IPS-18c (cell line): ENCODE data around the gene AMHR2.

Source experiments
- H3K4me3 ChIP-seq: 2 replicates; pipeline ENCODE4 v1.7.0; 2013; ENCODE audit warnings: low read depth, mild to moderate bottlenecking, low read length, moderate library complexity; ENCODE audit not compliant: insufficient read depth
- H3K9me3 ChIP-seq: one replicate; pipeline ENCODE4 v1.6.1; 2013; ENCODE audit warnings: mild to moderate bottlenecking, low read length, moderate library complexity; ENCODE audit not compliant: control insufficient read depth, insufficient read depth

Gene AMHR2

GRCh38 chr12:53464685-53465418 is 41.2 kb downstream of the AMHR2 start:
- H3K4me3 ChIP-seq = no peak overlapping the region
- H3K9me3 ChIP-seq = no peaks in the 10 kb centered on the region

- Histone ChIP-seq H3K4me3 (no peak overlapping the region), H3K9me3 (no peaks in the 10 kb centered on the region)
Measured at GRCh38 chr12:53465679-53466078, 42.0 kb downstream of the AMHR2 start.

GRCh38 chr12:53466640-53467039 is 43.0 kb downstream of the AMHR2 start:
- H3K9me3 ChIP-seq = no peaks in the 10 kb centered on the region

GRCh38 chr12:53467082-53467481 is 43.4 kb downstream of the AMHR2 start:
- Histone ChIP-seq H3K4me3 (no peak overlapping the region), H3K9me3 (no peaks in the 10 kb centered on the region)

More at GRCh38 chr12:53466640-53467039, 43.0 kb downstream of the AMHR2 start:
- no peak overlapping the region for H3K4me3 ChIP-seq

- no peak overlapping the region for H3K4me3 ChIP-seq
Measured at GRCh38 chr12:53467880-53468279, 44.2 kb downstream of the AMHR2 start.

GRCh38 chr12:53468282-53468681 is 44.6 kb downstream of the AMHR2 start:
- Histone ChIP-seq H3K4me3 (no peak overlapping the region), H3K9me3 (no peaks in the 10 kb centered on the region)

More at GRCh38 chr12:53467880-53468279, 44.2 kb downstream of the AMHR2 start:
- no peaks in the 10 kb centered on the region for H3K9me3 ChIP-seq

- Histone ChIP-seq H3K4me3 (no peak overlapping the region), H3K9me3 (no peaks in the 10 kb centered on the region)
Measured at GRCh38 chr12:53472056-53472582, 48.5 kb downstream of the AMHR2 start.

- no peak overlapping the region for H3K4me3 ChIP-seq
- no peaks in the 10 kb centered on the region for H3K9me3 ChIP-seq
Measured at GRCh38 chr12:53474077-53474476, 50.4 kb downstream of the AMHR2 start.

GRCh38 chr12:53474819-53475218 is 51.2 kb downstream of the AMHR2 start:
- no peak overlapping the region for H3K4me3 ChIP-seq
- H3K9me3 ChIP-seq = no peaks in the 10 kb centered on the region

GRCh38 chr12:53476769-53477209 is 53.1 kb downstream of the AMHR2 start:
- no peaks in the 10 kb centered on the region for H3K9me3 ChIP-seq
- no peak overlapping the region for H3K4me3 ChIP-seq

GRCh38 chr12:53478865-53479264 is 55.2 kb downstream of the AMHR2 start:
- Histone ChIP-seq H3K4me3 (no peak overlapping the region), H3K9me3 (no peaks in the 10 kb centered on the region)

GRCh38 chr12:53479331-53479730 is 55.7 kb downstream of the AMHR2 start:
- no peak overlapping the region for H3K4me3 ChIP-seq
- H3K9me3 ChIP-seq = no peaks in the 10 kb centered on the region

- Histone ChIP-seq H3K4me3 (no peak overlapping the region), H3K9me3 (no peaks in the 10 kb centered on the region)
Measured at GRCh38 chr12:53480491-53481442, 57.1 kb downstream of the AMHR2 start.
